Body of pancreas (tissue), 4 donors: Measurements from ENCODE around the gene AUTS2. TPM values are rescaled to one million over a fixed set of nuclear protein-coding genes. Genes with fewer than 3 reads are reported as not detected.

Experiments
- ATAC-seq: fragments of 150-250 bp; one replicate; pipeline ENCODE4 v1.9.1; 2016
- DNase-seq, 4 donors: peaks; one replicate each; pipeline ENCODE4 v3.0.0-alpha.2; 2019
- H3K27ac ChIP-seq, 4 donors: fragments of 200-600 bp; sonication (generic); 1 replicate in 3 of 4; 2 replicates in 1 of 4; pipeline versions ENCODE4 v1.5.1 to v1.6.1; 2016 to 2019; ENCODE audit warnings: mild to moderate bottlenecking in 1 of 4, mixed read lengths in 1 of 4, moderate library complexity in 1 of 4
- H3K27me3 ChIP-seq, 2 donors: fragments of 200-600 bp; sonication (generic); one replicate each; pipeline ENCODE4 v1.6.0; 2016; ENCODE audit warnings: mild to moderate bottlenecking in 1 of 2
- H3K36me3 ChIP-seq, 2 donors: fragments of 200-600 bp; sonication (generic); replicated peaks in 1 of 2; 2 replicates each; pipeline ENCODE4 v1.5.1; 2016; ENCODE audit warnings: low read depth in 2 of 2; ENCODE audit not compliant: insufficient read depth in 1 of 2
- H3K4me1 ChIP-seq: fragments of 200-600 bp; sonication (generic); one replicate; pipeline ENCODE4 v1.6.0; 2016
- H3K4me3 ChIP-seq, 2 donors: fragments of 200-600 bp; sonication (generic); 1 replicate in 1 of 2; 2 replicates in 1 of 2; pipeline ENCODE4 v1.5.1; 2016 to 2019
- H3K9me3 ChIP-seq, 3 donors: fragments of 200-600 bp; sonication (generic); 1 replicate in 2 of 3; 2 replicates in 1 of 3; pipeline ENCODE4 v1.5.1; 2016
- POLR2A ChIP-seq, 3 donors: fragments of 450-650 bp; IDR thresholded peaks; one replicate each; pipeline ENCODE4 v1.6.1; 2016; ENCODE audit warnings: antibody characterized with exemption in 3 of 3, mild to moderate bottlenecking in 2 of 3
- WGBS, 2 donors: methylation state at CpG; one replicate each; pipeline ENCODE4 v1.1.5; 2017; 5-methylcytosine and 5-hydroxymethylcytosine counted together
- intact Hi-C: fragments of 100-400 bp; cut with DNase I; formaldehyde crosslinking; loops from one replicate; pipeline ENCODE4 v1.15.1; 2023
- total RNA-seq, 2 donors: library from RNA; depleted of rRNA; stranded (reverse); fragments of >200 nt; gene quantifications; one replicate each; pipeline ENCODE4 v1.1.0, GENCODE V29; 2016
- TF ChIP-seq, protein P1 (sequence below), 7 experiments: fragments of 450-650 bp in 4 of 7; fragments of 200-600 bp in 3 of 7; sonication (generic) in 3 of 7; IDR thresholded peaks; one replicate each; pipeline ENCODE4 v1.5.1; 2016 to 2019; ENCODE audit warnings: antibody characterized with exemption in 7 of 7

Gene AUTS2
- total RNA-seq, 2 donors from 2014 or later: 11.7 to 18.5 TPM

DNA sequence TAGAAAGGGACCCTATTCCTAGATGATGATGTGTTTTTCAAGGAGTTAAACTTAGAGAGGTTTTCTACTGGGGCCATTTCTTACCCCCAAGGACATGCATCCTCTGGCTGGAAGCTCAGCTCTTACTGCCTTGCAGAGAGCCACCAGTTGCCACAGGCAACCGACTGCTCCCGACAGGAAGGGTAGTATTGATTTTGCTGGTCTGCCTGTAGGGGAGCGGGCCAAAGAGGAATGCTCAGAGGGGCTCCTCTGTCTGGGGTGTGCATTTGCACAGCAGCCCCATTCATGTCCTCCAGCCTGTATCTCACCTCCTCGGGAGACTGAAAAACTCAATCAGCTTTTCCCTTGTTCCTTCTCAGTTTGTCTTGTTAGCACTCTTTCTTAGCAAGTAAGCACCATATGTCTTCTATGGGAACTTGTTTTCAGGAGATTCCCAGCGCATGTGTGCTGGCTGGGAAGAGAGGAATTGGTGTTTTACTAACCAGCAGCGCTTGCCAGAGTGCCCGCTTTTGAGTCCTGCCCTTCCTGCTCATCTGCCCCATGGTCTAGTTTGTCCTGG lies 794.7 kb downstream of the AUTS2 start:
- DNase-seq (no peak), ATAC-seq (no peak)
- Histone ChIP-seq H3K36me3 (no peaks in the 10 kb centered on the region), H3K27me3 (no peaks in the 10 kb centered on the region), H3K27ac (no peak overlapping the region), H3K4me1 (no peaks in the 10 kb centered on the region), H3K9me3 (no peaks in the 10 kb centered on the region), H3K4me3 (no peak overlapping the region)
- TF ChIP-seq POLR2A (IDR thresholded peaks at IDR 0.05): no peak
- TF ChIP-seq, protein P1, sequence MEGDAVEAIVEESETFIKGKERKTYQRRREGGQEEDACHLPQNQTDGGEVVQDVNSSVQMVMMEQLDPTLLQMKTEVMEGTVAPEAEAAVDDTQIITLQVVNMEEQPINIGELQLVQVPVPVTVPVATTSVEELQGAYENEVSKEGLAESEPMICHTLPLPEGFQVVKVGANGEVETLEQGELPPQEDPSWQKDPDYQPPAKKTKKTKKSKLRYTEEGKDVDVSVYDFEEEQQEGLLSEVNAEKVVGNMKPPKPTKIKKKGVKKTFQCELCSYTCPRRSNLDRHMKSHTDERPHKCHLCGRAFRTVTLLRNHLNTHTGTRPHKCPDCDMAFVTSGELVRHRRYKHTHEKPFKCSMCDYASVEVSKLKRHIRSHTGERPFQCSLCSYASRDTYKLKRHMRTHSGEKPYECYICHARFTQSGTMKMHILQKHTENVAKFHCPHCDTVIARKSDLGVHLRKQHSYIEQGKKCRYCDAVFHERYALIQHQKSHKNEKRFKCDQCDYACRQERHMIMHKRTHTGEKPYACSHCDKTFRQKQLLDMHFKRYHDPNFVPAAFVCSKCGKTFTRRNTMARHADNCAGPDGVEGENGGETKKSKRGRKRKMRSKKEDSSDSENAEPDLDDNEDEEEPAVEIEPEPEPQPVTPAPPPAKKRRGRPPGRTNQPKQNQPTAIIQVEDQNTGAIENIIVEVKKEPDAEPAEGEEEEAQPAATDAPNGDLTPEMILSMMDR (IDR thresholded peaks at IDR 0.05): no peak
- WGBS, 2 donors: 45 to 52% methylated on average over 6 to 7 of the region's 7 CpGs
- intact Hi-C loops: no loop called here

DNA sequence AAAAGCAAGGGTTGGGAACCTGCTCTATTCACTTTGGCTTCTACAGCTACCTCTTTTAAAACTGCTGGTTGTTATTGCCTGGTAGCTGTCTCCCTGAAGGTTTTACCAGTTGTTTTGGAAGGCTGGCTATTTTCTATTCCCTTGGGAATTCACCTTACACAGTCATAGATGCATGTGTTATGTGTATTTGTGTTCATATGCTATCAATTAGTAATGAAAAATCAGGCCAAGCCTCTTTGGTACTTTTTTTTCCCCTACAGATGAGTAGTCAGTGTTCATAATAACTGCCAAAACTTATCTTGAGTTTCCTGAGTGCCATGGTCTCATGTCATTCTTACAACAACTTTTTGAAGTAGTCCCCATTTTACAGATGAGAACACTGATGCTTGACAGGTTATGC lies 795.7 kb downstream of the AUTS2 start:
- H3K9me3 ChIP-seq: no peaks in the 10 kb centered on the region
- TF ChIP-seq POLR2A (IDR thresholded peaks at IDR 0.05): no peak
- intact Hi-C loops: no loop called here
- no peak for ATAC-seq
- no peaks in the 10 kb centered on the region for H3K36me3 ChIP-seq
- no peak overlapping the region for H3K4me3 ChIP-seq
- H3K27me3 ChIP-seq: no peaks in the 10 kb centered on the region
- no peaks in the 10 kb centered on the region for H3K4me1 ChIP-seq
- no peak for DNase-seq
- H3K27ac ChIP-seq: no peak overlapping the region

DNA sequence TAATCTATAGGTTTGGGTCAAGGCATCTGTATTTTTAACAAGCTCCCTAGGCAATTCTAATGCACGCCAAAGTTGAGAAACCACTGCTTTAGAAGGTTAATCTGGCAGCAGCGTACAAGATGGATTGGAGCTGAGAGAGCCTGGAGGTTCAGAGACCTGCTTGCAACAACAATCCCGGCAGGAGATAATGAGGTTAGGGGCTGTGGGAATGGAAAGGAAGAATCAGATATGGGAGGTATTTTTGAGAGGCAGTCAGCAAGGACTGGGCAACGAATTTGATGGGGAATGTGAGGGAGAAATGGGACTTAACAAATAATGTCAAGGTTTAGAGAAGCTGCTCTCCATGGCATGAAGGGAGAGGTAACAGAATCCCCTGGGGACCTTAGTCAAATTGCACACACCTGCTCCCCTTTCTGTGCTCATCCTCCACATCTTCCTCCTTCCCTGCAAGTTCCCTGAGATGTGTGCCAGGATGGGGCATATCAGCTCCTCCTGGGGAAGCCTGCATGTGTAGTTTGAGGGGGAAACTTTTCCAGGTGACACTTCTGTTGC lies 802.6 kb downstream of the AUTS2 start:
- H3K4me1 ChIP-seq: no peaks in the 10 kb centered on the region
- no peak for ATAC-seq

DNA sequence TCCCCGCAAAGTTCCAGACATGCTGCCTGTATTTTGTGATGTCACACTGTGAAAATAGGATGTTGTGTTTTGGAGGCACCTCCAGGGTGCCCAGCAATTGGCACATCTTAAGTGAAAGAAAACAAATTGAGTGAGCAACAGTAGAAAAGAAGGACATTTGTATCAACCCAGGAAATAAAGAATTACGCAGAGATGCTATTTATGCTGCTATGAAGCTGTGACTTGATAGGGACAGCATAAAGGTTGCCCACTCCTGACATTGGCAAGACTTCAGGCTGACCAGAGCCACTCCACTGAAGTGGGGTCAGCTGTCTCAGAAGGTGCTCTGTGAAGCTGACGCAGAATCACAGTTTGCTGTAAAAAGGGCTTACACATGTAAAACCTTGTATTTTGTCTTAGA lies 803.8 kb downstream of the AUTS2 start:
- Histone ChIP-seq H3K36me3 (no peaks in the 10 kb centered on the region), H3K4me1 (no peaks in the 10 kb centered on the region), H3K27ac (no peak overlapping the region), H3K9me3 (no peaks in the 10 kb centered on the region), H3K27me3 (no peaks in the 10 kb centered on the region), H3K4me3 (no peak overlapping the region)
- WGBS, 2 donors: 85 to 86% methylated on average over 3 of the region's 3 CpGs
- TF ChIP-seq POLR2A (IDR thresholded peaks at IDR 0.05): no peak
- TF ChIP-seq, protein P1 (IDR thresholded peaks at IDR 0.05): no peak
- no peak for ATAC-seq
- DNase-seq: no peak
- intact Hi-C loops: no loop called here

More for the DNA sequence above, 802.6 kb downstream of the AUTS2 start:
- no peak for DNase-seq
- H3K4me3 ChIP-seq: no peak overlapping the region
- no peaks in the 10 kb centered on the region for H3K27me3 ChIP-seq
- 66 to 78% methylated on average over 4 of the region's 4 CpGs for WGBS, 2 donors
- intact Hi-C loops: no loop called here
- H3K36me3 ChIP-seq: no peaks in the 10 kb centered on the region
- H3K9me3 ChIP-seq: no peaks in the 10 kb centered on the region
- TF ChIP-seq POLR2A (IDR thresholded peaks at IDR 0.05): no peak
- TF ChIP-seq, protein P1 (IDR thresholded peaks at IDR 0.05): no peak
- no peak overlapping the region for H3K27ac ChIP-seq

DNA sequence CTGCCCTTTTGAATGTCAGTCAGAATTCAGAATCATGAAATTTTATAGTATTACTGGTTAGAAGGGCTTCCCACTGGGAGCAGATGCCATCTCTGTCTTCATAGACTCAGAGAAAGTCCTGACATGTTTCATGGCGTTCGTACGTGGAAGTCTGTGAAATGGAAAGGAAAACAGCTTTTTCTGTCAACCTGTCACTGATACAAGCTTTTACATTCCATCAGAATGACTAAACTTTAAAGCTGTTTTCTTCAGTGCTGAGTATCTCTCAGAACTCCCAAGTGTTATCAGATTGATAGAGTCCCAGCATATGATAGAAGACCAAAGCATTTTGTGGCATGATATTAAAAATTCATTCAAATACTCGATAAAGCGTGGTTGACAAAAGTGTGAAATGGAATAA lies 807.0 kb downstream of the AUTS2 start:
- DNase-seq (no peak), ATAC-seq (no peak)
- Histone ChIP-seq H3K9me3 (no peaks in the 10 kb centered on the region), H3K36me3 (no peaks in the 10 kb centered on the region), H3K27ac (no peak overlapping the region), H3K4me3 (no peak overlapping the region), H3K4me1 (no peaks in the 10 kb centered on the region), H3K27me3 (no peaks in the 10 kb centered on the region)
- intact Hi-C loops: no loop called here
- 73% methylated on average over 5 of the region's 5 CpGs for WGBS, 2 donors
- TF ChIP-seq, protein P1 (IDR thresholded peaks at IDR 0.05): no peak
- TF ChIP-seq POLR2A (IDR thresholded peaks at IDR 0.05): no peak
